Small intestine (tissue), 7 donors: ENCODE data around the gene MORC2. TPM values are rescaled to one million over a fixed set of nuclear protein-coding genes. Genes with fewer than 3 reads are reported as not detected.

Experiments used
- DNase-seq, 2 donors: peaks; one replicate each; pipeline versions ENCODE4 v3.0.0 to v3.0.0-alpha.2; 2013
- FAIRE-seq: peaks from 2 replicates; lab custom pipeline; 2012; peaks lifted over from hg19 to GRCh38; lab: Jason Lieb, UNC
- H3K27ac ChIP-seq, 3 donors: one replicate each; pipeline ENCODE4 v1.5.1; 2013; ENCODE audit warnings: low read length in 2 of 3, mild to moderate bottlenecking in 2 of 3, control low read depth in 1 of 3, inconsistent platforms in 1 of 3, low read depth in 1 of 3, moderate library complexity in 1 of 3
- H3K27me3 ChIP-seq, 3 donors: one replicate each; pipeline ENCODE4 v1.6.1; 2013; ENCODE audit warnings: low read length in 3 of 3, inconsistent platforms in 1 of 3; ENCODE audit not compliant: control insufficient read depth in 3 of 3, insufficient read depth in 3 of 3
- H3K36me3 ChIP-seq, 3 donors: one replicate each; pipeline ENCODE4 v1.6.1; 2013; ENCODE audit warnings: low read length in 3 of 3, inconsistent platforms in 1 of 3, low read depth in 1 of 3, mild to moderate bottlenecking in 1 of 3, moderate library complexity in 1 of 3; ENCODE audit not compliant: control insufficient read depth in 3 of 3, insufficient read depth in 2 of 3
- H3K4me1 ChIP-seq, 3 donors: one replicate each; pipeline ENCODE4 v1.6.1; 2013; ENCODE audit warnings: low read length in 2 of 3, inconsistent platforms in 1 of 3, low read depth in 1 of 3, mild to moderate bottlenecking in 1 of 3, moderate library complexity in 1 of 3; ENCODE audit not compliant: control insufficient read depth in 3 of 3, insufficient read depth in 2 of 3
- H3K4me3 ChIP-seq, 3 donors: one replicate each; pipeline ENCODE4 v1.5.1; 2013; ENCODE audit warnings: low read length in 3 of 3, control low read depth in 1 of 3, inconsistent platforms in 1 of 3, low read depth in 1 of 3, mild to moderate bottlenecking in 1 of 3, moderate library complexity in 1 of 3
- H3K9me3 ChIP-seq, 2 donors: one replicate each; pipeline ENCODE4 v1.6.1; 2013; ENCODE audit warnings: low read depth in 1 of 2, low read length in 1 of 2; ENCODE audit not compliant: control insufficient read depth in 2 of 2, insufficient read depth in 1 of 2
- WGBS, 3 donors: extraction: QIAGEN DNeasy Blood & Tissue Kit; methylation state at CpG; one replicate each; pipeline ENCODE4 v1.1.7; 2013; 5-methylcytosine and 5-hydroxymethylcytosine counted together
- polyA plus RNA-seq, 4 donors: library from polyadenylated mRNA; stranded (reverse) in 3 of 4; unstranded in 1 of 4; fragments of 200-250 nt in 3 of 4; fragments of 120-200 nt in 1 of 4; gene quantifications; one replicate each; pipeline versions ENCODE4 v1.2.1 to v1.2.3, GENCODE V29; 2013
- donor health status: healthy with polysubstance abuse.
- donor health status: control.
- donor health status: control.
- donor health status: Bipolar disorder and iron deficiency.
- donor health status: healthy.

MORC2 gene
- polyA plus RNA-seq, 4 donors = 13.6 to 28.4 (median 20.1) TPM

GRCh38 chr22:30893434-30894370 is 74.9 kb downstream of the MORC2 start:
- H3K4me3 ChIP-seq = no peak overlapping the region
- FAIRE-seq (no peak), DNase-seq (no peak)
- peaks cover 0 to 20% (median 0%) of the 10 kb centered on the region in 3 donors for H3K4me1 ChIP-seq
- H3K27ac ChIP-seq = no peak overlapping the region
- WGBS, 3 donors = 80 to 87% (median 82%) methylated on average over 23 of the region's 23 CpGs
- H3K27me3 ChIP-seq = no peaks in the 10 kb centered on the region
- H3K9me3 ChIP-seq = peaks cover 0 to 7% of the 10 kb centered on the region in 2 donors
- H3K36me3 ChIP-seq = peaks cover 0 to 78% (median 3%) of the 10 kb centered on the region in 3 donors

GRCh38 chr22:30892731-30893221 is 75.8 kb downstream of the MORC2 start:
- Histone ChIP-seq H3K4me3 (no peak overlapping the region), H3K36me3 (peaks cover 0 to 82% (median 3%) of the 10 kb centered on the region in 3 donors), H3K27ac (no peak overlapping the region), H3K9me3 (no peaks in the 10 kb centered on the region), H3K4me1 (peaks cover 0 to 20% (median 0%) of the 10 kb centered on the region in 3 donors), H3K27me3 (no peaks in the 10 kb centered on the region)
- FAIRE-seq = no peak
- WGBS, 3 donors = 94 to 96% (median 94%) methylated on average over 5 of the region's 5 CpGs
- DNase-seq = no peak

GRCh38 chr22:30892286-30892685 is 76.3 kb downstream of the MORC2 start:
- WGBS, 3 donors = 90 to 91% (median 91%) methylated on average over 8 of the region's 8 CpGs
- H3K36me3 ChIP-seq = peaks cover 0 to 83% (median 3%) of the 10 kb centered on the region in 3 donors
- no peaks in the 10 kb centered on the region for H3K27me3 ChIP-seq
- no peaks in the 10 kb centered on the region for H3K9me3 ChIP-seq
- peaks cover 0 to 21% (median 0%) of the 10 kb centered on the region in 3 donors for H3K4me1 ChIP-seq
- H3K4me3 ChIP-seq = no peak overlapping the region
- H3K27ac ChIP-seq = no peak overlapping the region
- no peak for DNase-seq
- no peak for FAIRE-seq

- Histone ChIP-seq H3K4me1 (peaks cover 0 to 24% (median 0%) of the 10 kb centered on the region in 3 donors), H3K36me3 (peaks cover 0 to 85% (median 3%) of the 10 kb centered on the region in 3 donors), H3K27me3 (no peaks in the 10 kb centered on the region), H3K9me3 (no peaks in the 10 kb centered on the region), H3K27ac (no peak overlapping the region), H3K4me3 (no peak overlapping the region)
- FAIRE-seq (no peak), DNase-seq (no peak)
- WGBS, 3 donors = 81 to 89% (median 84%) methylated on average over 6 of the region's 6 CpGs
Observed at GRCh38 chr22:30891781-30892180, 76.8 kb downstream of the MORC2 start.

GRCh38 chr22:30891443-30891755 is 77.2 kb downstream of the MORC2 start:
- DNase-seq (no peak), FAIRE-seq (no peak)
- H3K27me3 ChIP-seq = no peaks in the 10 kb centered on the region
- no peak overlapping the region for H3K27ac ChIP-seq
- H3K4me1 ChIP-seq = peaks cover 0 to 24% (median 0%) of the 10 kb centered on the region in 3 donors
- H3K9me3 ChIP-seq = no peaks in the 10 kb centered on the region
- peaks cover 0 to 81% (median 3%) of the 10 kb centered on the region in 3 donors for H3K36me3 ChIP-seq
- 87 to 89% (median 89%) methylated on average over 8 of the region's 8 CpGs for WGBS, 3 donors
- H3K4me3 ChIP-seq = no peak overlapping the region

GRCh38 chr22:30890686-30891442 is 77.7 kb downstream of the MORC2 start:
- H3K27me3 ChIP-seq = no peaks in the 10 kb centered on the region
- 77 to 79% (median 78%) methylated on average over 16 to 17 of the region's 17 CpGs for WGBS, 3 donors
- DNase-seq (peak; percentile 31 to 46), FAIRE-seq (no peak)
- no peak overlapping the region for H3K27ac ChIP-seq
- no peak overlapping the region for H3K4me3 ChIP-seq
- H3K4me1 ChIP-seq = peaks cover 0 to 25% (median 0%) of the 10 kb centered on the region in 3 donors
- H3K36me3 ChIP-seq = peaks cover 0 to 80% (median under 1%) of the 10 kb centered on the region in 3 donors
- H3K9me3 ChIP-seq = no peaks in the 10 kb centered on the region

GRCh38 chr22:30889996-30890480 is 78.5 kb downstream of the MORC2 start:
- 84 to 89% (median 88%) methylated on average over 9 of the region's 9 CpGs for WGBS, 3 donors
- FAIRE-seq = no peak
- peaks cover 0 to 82% (median 0%) of the 10 kb centered on the region in 3 donors for H3K36me3 ChIP-seq

More at GRCh38 chr22:30889996-30890480, 78.5 kb downstream of the MORC2 start:
- H3K9me3 ChIP-seq = no peaks in the 10 kb centered on the region
- no peaks in the 10 kb centered on the region for H3K27me3 ChIP-seq
- no peak overlapping the region for H3K4me3 ChIP-seq
- peak overlapping the region in 1 of 3 donors; percentile 23 for H3K27ac ChIP-seq
- DNase-seq = no peak
- H3K4me1 ChIP-seq = peaks cover 0 to 32% (median 0%) of the 10 kb centered on the region in 3 donors
